ENCODE results near the gene TAS2R46. TPM values are rescaled to one million over a fixed set of nuclear protein-coding genes. Genes with fewer than 3 reads are reported as not detected.

Gene TAS2R46
- 0.11 TPM in 1 of 5 replicates, not detected in the others for total RNA-seq (2022; extraction: Qiagen RNA extraction; ENCODE audit: low read depth)

GRCh38 chr12:11062194-11062593 lies at the start of gene TAS2R46:
TSS of gene TAS2R46 (minus strand) at chr12:11062294. CDS start at chr12:11062294, 0 bp downstream.

GRCh38 chr12:11092128-11092527 lies 30.0 kb upstream of the TAS2R46 start, which contains the start of gene TAS2R43:
TSS of gene TAS2R43 (minus strand) at chr12:11092313. CDS start at chr12:11092229, 84 bp downstream.

GRCh38 chr12:11031307-11031706 lies 30.8 kb downstream of the TAS2R46 start, which contains the start of gene TAS2R31:
TSS of gene TAS2R31 (minus strand) at chr12:11031407. CDS start at chr12:11031335, 72 bp downstream.

GRCh38 chr12:11022520-11022919 lies 39.6 kb downstream of the TAS2R46 start, which contains the start of gene TAS2R19:
TSS of gene TAS2R19 (minus strand) at chr12:11022620. CDS start at chr12:11022571, 49 bp downstream.

Other genes starting within 250 kb of the TAS2R46 start
- gene TAS2R10, start 235.9 kb downstream of the TAS2R46 start, total RNA-seq (2022; extraction: Qiagen RNA extraction; ENCODE audit: low read depth): 0.09 to 0.13 TPM in 2 of 5 replicates, not detected in the others
- 1.6 to 3.5 TPM (median 3.1 TPM) in 5 replicates for gene PRR4, start 212.8 kb downstream of the TAS2R46 start, total RNA-seq (2022; extraction: Qiagen RNA extraction; ENCODE audit: low read depth)
- 1.7 to 4.4 TPM (median 3.3 TPM) in 5 replicates for gene PRH1, start 178.0 kb downstream of the TAS2R46 start, total RNA-seq (2022; extraction: Qiagen RNA extraction; ENCODE audit: low read depth)
- not detected in 5 replicates for gene TAS2R13, start 152.7 kb downstream of the TAS2R46 start, total RNA-seq (2022; extraction: Qiagen RNA extraction; ENCODE audit: low read depth)
- 0.37 TPM in 1 of 5 replicates, not detected in the others for gene PRH2, start 133.1 kb downstream of the TAS2R46 start, total RNA-seq (2022; extraction: Qiagen RNA extraction; ENCODE audit: low read depth)
- 0.27 to 0.94 TPM (median 0.63 TPM) in 5 replicates for gene TAS2R14, start 123.0 kb downstream of the TAS2R46 start, total RNA-seq (2022; extraction: Qiagen RNA extraction; ENCODE audit: low read depth)
- 0.09 TPM in 1 of 5 replicates, not detected in the others for gene TAS2R50, start 75.4 kb downstream of the TAS2R46 start, total RNA-seq (2022; extraction: Qiagen RNA extraction; ENCODE audit: low read depth)
- gene TAS2R20, start 64.0 kb downstream of the TAS2R46 start, total RNA-seq (2022; extraction: Qiagen RNA extraction; ENCODE audit: low read depth): 0.10 to 0.12 TPM (median 0.11 TPM) in 3 of 5 replicates, not detected in the others
- 0.09 to 0.25 TPM in 2 of 5 replicates, not detected in the others for gene TAS2R19, start 39.7 kb downstream of the TAS2R46 start, total RNA-seq (2022; extraction: Qiagen RNA extraction; ENCODE audit: low read depth)
- gene TAS2R31, start 30.9 kb downstream of the TAS2R46 start, total RNA-seq (2022; extraction: Qiagen RNA extraction; ENCODE audit: low read depth): 0.09 to 0.22 TPM (median 0.16 TPM) in 4 of 5 replicates, not detected in the other
- not detected in 5 replicates for gene TAS2R43, start 30.0 kb upstream of the TAS2R46 start, total RNA-seq (2022; extraction: Qiagen RNA extraction; ENCODE audit: low read depth)
- gene TAS2R30, start 72.3 kb upstream of the TAS2R46 start, total RNA-seq (2022; extraction: Qiagen RNA extraction; ENCODE audit: low read depth): not detected in 5 replicates
- gene SMIM10L1, start 108.9 kb upstream of the TAS2R46 start, total RNA-seq (2022; extraction: Qiagen RNA extraction; ENCODE audit: low read depth): 8.2 to 9.2 TPM (median 8.8 TPM) in 5 replicates
- gene TAS2R42, start 124.6 kb upstream of the TAS2R46 start, total RNA-seq (2022; extraction: Qiagen RNA extraction; ENCODE audit: low read depth): not detected in 5 replicates
- not detected in 5 replicates for gene PRB3, start 207.4 kb upstream of the TAS2R46 start, total RNA-seq (2022; extraction: Qiagen RNA extraction; ENCODE audit: low read depth)
- gene PRB4, start 248.1 kb upstream of the TAS2R46 start, total RNA-seq (2022; extraction: Qiagen RNA extraction; ENCODE audit: low read depth): not detected in 5 replicates

All from A549 treated with DMSO at 1 μM for 4 hours (cell line).